ENCODE measurements around the gene ULK4. TPM values are rescaled to one million over a fixed set of nuclear protein-coding genes. Genes with fewer than 3 reads are reported as not detected.

ULK4 gene
- total and polyA plus RNA-seq, 12 donors: 1.6 to 24.5 (median 6.9) TPM

- Histone ChIP-seq H3K36me3 (replicated peaks in 1 of 2) (no peaks in the 10 kb centered on the region), H3K4me3 (no peak overlapping the region), H3K4me1 (replicated peaks in 1 of 2) (peaks cover 0 to 14% of the 10 kb centered on the region in 2 donors), H3K27ac (no peak overlapping the region), H3K27me3 (no peaks in the 10 kb centered on the region), H3K9me3 (replicated peaks in 1 of 3) (no peaks in the 10 kb centered on the region)
- TF ChIP-seq POLR2A (IDR thresholded peaks at IDR 0.05): no peak
- no peak for TF ChIP-seq CTCF (IDR thresholded peaks at IDR 0.05)
- WGBS, 4 donors: 92 to 99% (median 95%) methylated on average over 4 of the region's 4 CpGs
- intact Hi-C loops (cut with DNase I): no loop called here
- no peak for DNase-seq
Observed at GRCh38 chr3:41684797-41685735, 276.8 kb downstream of the ULK4 start.

- DNase-seq: no peak
- Histone ChIP-seq H3K9me3 (replicated peaks in 1 of 3) (no peaks in the 10 kb centered on the region), H3K4me1 (replicated peaks in 1 of 2) (peaks cover 0 to 11% of the 10 kb centered on the region in 2 donors), H3K27me3 (no peaks in the 10 kb centered on the region), H3K27ac (no peak overlapping the region), H3K4me3 (no peak overlapping the region), H3K36me3 (replicated peaks in 1 of 2) (no peaks in the 10 kb centered on the region)
- intact Hi-C loops (cut with DNase I): no loop called here
- TF ChIP-seq CTCF (IDR thresholded peaks at IDR 0.05) (no peak), POLR2A (IDR thresholded peaks at IDR 0.05) (no peak)
- WGBS, 4 donors: 91 to 94% (median 92%) methylated on average over 10 of the region's 10 CpGs
Observed at GRCh38 chr3:41683666-41684350, 278.1 kb downstream of the ULK4 start.

DNA sequence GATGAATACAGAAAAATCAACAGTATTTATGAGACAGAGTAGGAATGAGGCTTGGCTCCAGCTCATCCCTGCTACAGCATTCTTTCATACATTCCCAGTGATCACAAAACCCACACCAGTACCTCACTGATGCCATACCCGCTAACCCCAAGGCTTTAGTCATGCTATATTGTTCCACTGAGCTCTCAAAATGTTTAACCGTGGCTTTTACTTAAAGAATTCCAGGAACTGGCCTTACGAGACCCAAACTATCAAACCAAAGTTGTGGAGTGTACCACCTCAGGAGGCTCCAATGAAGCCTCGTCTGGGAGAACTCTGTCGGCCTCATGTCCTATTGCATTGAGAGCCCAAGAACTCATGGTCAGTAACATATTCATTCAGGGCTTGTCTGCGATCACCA lies 278.9 kb downstream of the ULK4 start:
- H3K4me3 ChIP-seq: no peak overlapping the region
- DNase-seq: no peak
- H3K36me3 ChIP-seq (replicated peaks in 1 of 2): no peaks in the 10 kb centered on the region
- peaks cover 0 to 6% of the 10 kb centered on the region in 2 donors for H3K4me1 ChIP-seq (replicated peaks in 1 of 2)
- no peak overlapping the region for H3K27ac ChIP-seq
- no peak for TF ChIP-seq POLR2A (IDR thresholded peaks at IDR 0.05)
- no peaks in the 10 kb centered on the region for H3K9me3 ChIP-seq (replicated peaks in 1 of 3)
- H3K27me3 ChIP-seq: no peaks in the 10 kb centered on the region
- intact Hi-C loops (cut with DNase I): no loop called here
- 90 to 96% (median 95%) methylated on average over 6 of the region's 6 CpGs for WGBS, 4 donors

- no peak overlapping the region for H3K4me3 ChIP-seq
- DNase-seq: no peak
- no peak overlapping the region for H3K27ac ChIP-seq
- peaks cover 0 to 6% of the 10 kb centered on the region in 2 donors for H3K4me1 ChIP-seq (replicated peaks in 1 of 2)
- 94 to 97% (median 95%) methylated on average over 3 of the region's 3 CpGs for WGBS, 4 donors
- H3K9me3 ChIP-seq (replicated peaks in 1 of 3): no peaks in the 10 kb centered on the region
- H3K36me3 ChIP-seq (replicated peaks in 1 of 2): no peaks in the 10 kb centered on the region
- no peak for TF ChIP-seq POLR2A (IDR thresholded peaks at IDR 0.05)
- no peak for TF ChIP-seq CTCF (IDR thresholded peaks at IDR 0.05)
- no peaks in the 10 kb centered on the region for H3K27me3 ChIP-seq
- intact Hi-C loops (cut with DNase I): no loop called here
Observed at GRCh38 chr3:41682382-41682781, 279.5 kb downstream of the ULK4 start.
